Effector memory CD4-positive, alpha-beta T cell (primary cell): ENCODE data around the gene SLC41A2.

ENCODE experiments used
- DNase-seq, 3 donors: peaks; one replicate each; pipeline ENCODE4 v3.0.0-alpha.2; 2020
- H3K27ac ChIP-seq: 2 replicates; pipeline ENCODE4 v1.7.0; 2013; ENCODE audit warnings: mild to moderate bottlenecking, low read length, moderate library complexity; ENCODE audit not compliant: insufficient read depth, poor library complexity, severe bottlenecking
- H3K27me3 ChIP-seq: replicated peaks from 2 replicates; pipeline ENCODE4 v1.7.0; 2013; ENCODE audit warnings: mild to moderate bottlenecking, low read length; ENCODE audit not compliant: insufficient read depth, control insufficient read depth, poor library complexity, severe bottlenecking
- H3K36me3 ChIP-seq: 2 replicates; pipeline ENCODE4 v1.7.0; 2013; ENCODE audit warnings: mild to moderate bottlenecking, low read length, moderate library complexity; ENCODE audit not compliant: control insufficient read depth, insufficient read depth
- H3K4me1 ChIP-seq: 2 replicates; pipeline ENCODE4 v1.7.0; 2013; ENCODE audit warnings: low read length, mild to moderate bottlenecking; ENCODE audit not compliant: control insufficient read depth, insufficient read depth, poor library complexity, severe bottlenecking
- H3K4me3 ChIP-seq: 2 replicates; pipeline ENCODE4 v1.7.0; 2013; ENCODE audit warnings: low read length, low read depth, mild to moderate bottlenecking; ENCODE audit not compliant: insufficient read depth, poor library complexity, severe bottlenecking
- H3K9me3 ChIP-seq: 2 replicates; pipeline ENCODE4 v1.7.0; 2013; ENCODE audit warnings: mild to moderate bottlenecking, low read length, moderate library complexity; ENCODE audit not compliant: control insufficient read depth

Gene SLC41A2

GRCh38 chr12:104933128-104933527 lies 25.0 kb downstream of the SLC41A2 start:
- Histone ChIP-seq H3K4me3 (no peak overlapping the region), H3K36me3 (no peaks in the 10 kb centered on the region), H3K9me3 (no peaks in the 10 kb centered on the region), H3K4me1 (no peaks in the 10 kb centered on the region), H3K27ac (no peak overlapping the region), H3K27me3 (no peaks in the 10 kb centered on the region)
- no peak for DNase-seq

DNA sequence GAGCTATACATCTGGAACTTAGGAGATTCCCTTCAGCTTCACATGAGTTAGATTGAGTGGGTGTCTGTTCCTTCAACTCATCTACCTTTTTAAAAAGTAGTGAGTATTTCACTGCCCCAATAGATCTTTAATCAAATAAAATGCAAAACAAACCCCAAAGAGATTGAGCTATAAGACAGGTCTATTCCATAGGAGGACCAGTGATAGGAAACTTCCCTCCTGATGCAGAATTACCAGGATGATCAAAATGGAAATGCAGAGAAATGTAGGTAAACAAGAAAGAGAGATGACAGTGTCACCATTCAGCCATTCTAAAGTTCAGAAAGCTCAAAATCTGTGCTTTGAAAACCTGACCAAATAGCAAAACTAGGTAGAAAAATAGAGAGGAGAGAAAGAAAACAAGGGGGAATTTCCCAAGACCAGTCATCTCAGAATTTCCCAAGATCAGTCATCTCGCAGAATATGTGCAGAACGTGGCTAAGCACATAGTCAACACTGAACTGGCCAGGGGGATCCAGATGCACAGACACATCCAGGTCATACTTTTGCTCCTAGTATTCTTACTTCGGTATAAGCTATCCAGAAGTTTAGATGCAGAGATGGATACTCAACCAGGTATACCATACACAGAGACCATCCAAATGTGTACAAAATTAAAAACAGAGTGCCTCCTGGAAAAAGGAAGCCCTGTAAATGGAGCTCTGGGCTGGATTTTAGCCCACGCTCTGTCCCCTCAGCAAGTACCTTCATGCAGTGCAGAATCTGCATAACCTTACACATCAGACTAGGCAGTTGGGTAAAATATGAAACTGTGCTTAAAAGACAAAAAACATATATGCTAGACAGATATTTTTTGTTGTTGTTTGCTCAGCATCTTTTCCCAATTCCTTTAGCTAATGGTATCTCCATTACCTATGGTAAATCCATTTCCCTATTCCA lies 27.4 kb downstream of the SLC41A2 start:
- DNase-seq: no peak
- no peak overlapping the region for H3K4me3 ChIP-seq

GRCh38 chr12:104929977-104930376 lies 28.1 kb downstream of the SLC41A2 start:
- Histone ChIP-seq H3K9me3 (no peaks in the 10 kb centered on the region), H3K4me3 (no peak overlapping the region), H3K36me3 (no peaks in the 10 kb centered on the region), H3K4me1 (no peaks in the 10 kb centered on the region), H3K27ac (no peak overlapping the region), H3K27me3 (no peaks in the 10 kb centered on the region)
- DNase-seq: no peak

More for the DNA sequence above, 27.4 kb downstream of the SLC41A2 start:
- Histone ChIP-seq H3K4me1 (no peaks in the 10 kb centered on the region), H3K27me3 (no peaks in the 10 kb centered on the region), H3K9me3 (no peaks in the 10 kb centered on the region), H3K27ac (no peak overlapping the region), H3K36me3 (no peaks in the 10 kb centered on the region)

- no peaks in the 10 kb centered on the region for H3K9me3 ChIP-seq
- H3K4me3 ChIP-seq: no peak overlapping the region
- H3K27ac ChIP-seq: no peak overlapping the region
- DNase-seq: no peak
- no peaks in the 10 kb centered on the region for H3K4me1 ChIP-seq
- H3K36me3 ChIP-seq: no peaks in the 10 kb centered on the region
- no peaks in the 10 kb centered on the region for H3K27me3 ChIP-seq
Observed at GRCh38 chr12:104929368-104929767, 28.7 kb downstream of the SLC41A2 start.

- no peaks in the 10 kb centered on the region for H3K27me3 ChIP-seq
- no peaks in the 10 kb centered on the region for H3K36me3 ChIP-seq
- H3K9me3 ChIP-seq: no peaks in the 10 kb centered on the region
- H3K4me1 ChIP-seq: no peaks in the 10 kb centered on the region
- no peak overlapping the region for H3K4me3 ChIP-seq
- H3K27ac ChIP-seq: no peak overlapping the region
- no peak for DNase-seq
Observed at GRCh38 chr12:104928036-104928745, 29.9 kb downstream of the SLC41A2 start.

DNA sequence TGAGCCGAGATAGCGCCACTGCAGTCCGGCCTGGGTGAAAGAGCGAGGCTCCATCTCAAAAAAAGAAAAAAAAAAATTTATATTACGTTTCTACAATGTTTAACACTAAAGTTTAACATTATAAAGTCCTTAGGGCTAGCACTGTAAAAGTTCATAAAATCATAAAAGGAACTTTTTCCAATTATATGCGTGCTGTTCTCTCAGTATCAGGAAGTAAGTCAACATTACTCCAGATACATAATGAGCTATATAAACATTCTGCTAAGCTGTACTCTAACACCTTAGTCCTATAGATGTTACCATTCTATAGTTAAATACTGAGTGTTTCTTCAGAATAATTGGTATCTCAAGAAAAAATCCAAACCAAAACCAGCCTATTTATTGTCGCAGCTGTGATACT lies 32.6 kb downstream of the SLC41A2 start:
- Histone ChIP-seq H3K9me3 (no peaks in the 10 kb centered on the region), H3K36me3 (no peaks in the 10 kb centered on the region), H3K4me1 (no peaks in the 10 kb centered on the region), H3K27me3 (no peaks in the 10 kb centered on the region), H3K27ac (no peak overlapping the region), H3K4me3 (no peak overlapping the region)
- DNase-seq: no peak

DNA sequence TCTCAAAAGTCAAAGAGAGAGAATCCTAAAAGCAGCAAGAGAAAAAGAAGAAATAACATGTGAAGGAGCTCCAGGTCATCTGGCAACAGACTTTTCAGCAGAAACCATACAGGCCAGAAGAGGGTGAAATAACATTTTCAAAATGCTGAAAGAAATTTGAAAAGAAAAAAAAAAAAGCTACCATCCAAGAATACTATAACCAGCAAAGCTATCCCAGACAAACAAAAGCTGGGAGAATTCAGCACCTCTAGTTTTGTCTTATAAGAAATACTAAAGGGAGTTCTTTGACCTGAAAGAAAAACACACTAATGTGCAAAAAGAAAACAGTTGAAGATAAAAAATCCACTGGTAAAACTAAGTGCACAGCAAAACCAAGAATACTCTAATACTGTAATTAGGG lies 36.8 kb downstream of the SLC41A2 start:
- Histone ChIP-seq H3K9me3 (no peaks in the 10 kb centered on the region), H3K27me3 (no peaks in the 10 kb centered on the region), H3K4me3 (no peak overlapping the region), H3K4me1 (no peaks in the 10 kb centered on the region), H3K27ac (no peak overlapping the region), H3K36me3 (no peaks in the 10 kb centered on the region)
- DNase-seq: no peak

- no peaks in the 10 kb centered on the region for H3K27me3 ChIP-seq
- no peaks in the 10 kb centered on the region for H3K9me3 ChIP-seq
- no peak overlapping the region for H3K27ac ChIP-seq
- H3K4me3 ChIP-seq: no peak overlapping the region
- no peak for DNase-seq
- H3K36me3 ChIP-seq: no peaks in the 10 kb centered on the region
- H3K4me1 ChIP-seq: no peaks in the 10 kb centered on the region
Observed at GRCh38 chr12:104911942-104912341, 46.1 kb downstream of the SLC41A2 start.

DNA sequence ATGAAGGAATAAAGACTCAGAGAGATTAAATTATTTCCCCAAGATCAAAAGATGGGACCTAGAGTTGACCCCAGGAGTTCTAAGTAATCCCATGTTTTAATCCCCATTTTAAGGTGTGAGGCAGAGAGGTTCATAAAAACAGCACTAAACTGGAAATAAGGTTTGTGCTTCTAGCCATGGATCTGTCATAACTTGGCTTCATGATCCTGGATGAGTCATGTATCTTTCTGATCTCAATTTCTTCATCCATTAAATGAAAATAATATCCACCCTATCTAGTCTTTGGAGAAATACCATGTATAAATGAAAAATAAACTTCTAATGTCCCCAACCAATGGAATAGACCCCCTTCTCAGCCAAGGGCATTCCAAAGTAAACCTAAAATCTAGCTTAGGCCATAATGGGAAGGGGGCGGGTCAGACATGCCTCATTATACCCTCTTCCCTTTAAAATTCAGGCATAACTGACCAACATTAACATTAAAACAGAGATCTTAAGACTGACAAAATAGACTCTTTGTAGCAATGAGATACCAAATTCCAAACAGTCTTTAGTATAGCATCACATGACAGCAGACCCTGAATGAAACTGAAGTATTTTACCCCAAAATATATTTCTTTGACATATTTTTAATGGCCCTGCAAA lies 47.8 kb downstream of the SLC41A2 start:
- Histone ChIP-seq H3K4me3 (no peak overlapping the region), H3K36me3 (no peaks in the 10 kb centered on the region), H3K27me3 (no peaks in the 10 kb centered on the region), H3K27ac (no peak overlapping the region), H3K4me1 (no peaks in the 10 kb centered on the region), H3K9me3 (no peaks in the 10 kb centered on the region)
- DNase-seq: no peak

- Histone ChIP-seq H3K27ac (no peak overlapping the region), H3K27me3 (no peaks in the 10 kb centered on the region), H3K36me3 (no peaks in the 10 kb centered on the region), H3K4me1 (no peaks in the 10 kb centered on the region), H3K9me3 (no peaks in the 10 kb centered on the region), H3K4me3 (no peak overlapping the region)
- DNase-seq: no peak
Observed at GRCh38 chr12:104909761-104910160, 48.3 kb downstream of the SLC41A2 start.
